Measurements from ENCODE around the gene ZFP28. TPM values are rescaled to one million over a fixed set of nuclear protein-coding genes. Genes with fewer than 3 reads are reported as not detected.
A peak's percentile ranks its signal among the peaks of the same experiment; 100 is the strongest.

Gene ZFP28
- 3.6 TPM for total RNA-seq

GRCh38 chr19:56538761-56539263, at the start of gene ZFP28:
Gene ZFP28, plus strand, starts transcription at chr19:56538948. Its CDS starts 71 bp downstream, at chr19:56539019.
- peak; percentile 85 for ATAC-seq

- ATAC-seq: no peak
These were observed 47.3 kb upstream of the ZFP28 start for GRCh38 chr19:56491399-56491798.

- ATAC-seq: no peak
These were observed 34.2 kb upstream of the ZFP28 start for GRCh38 chr19:56504581-56504980.

GRCh38 chr19:56507446-56508289, 31.1 kb upstream of the ZFP28 start, which contains the start of gene ZNF471:
Gene ZNF471, plus strand, starts transcription at chr19:56507855. Its CDS starts 3,717 bp downstream, at chr19:56511572.
- peak; percentile 100 for ATAC-seq

- peak; percentile 6 for ATAC-seq
These were observed 30.4 kb upstream of the ZFP28 start for GRCh38 chr19:56508290-56508778.

- no peak for ATAC-seq
These were observed 13.4 kb upstream of the ZFP28 start for GRCh38 chr19:56525214-56525860.

GRCh38 chr19:56537442-56537841, 1.3 kb upstream of the ZFP28 start:
- ATAC-seq: no peak

GRCh38 chr19:56538254-56538760, 441 bp upstream of the ZFP28 start:
- peak; percentile 97 for ATAC-seq

GRCh38 chr19:56543776-56544175, 5.0 kb downstream of the ZFP28 start:
- no peak for ATAC-seq

GRCh38 chr19:56547535-56547934, 8.8 kb downstream of the ZFP28 start:
- ATAC-seq: no peak

- no peak for ATAC-seq
These were observed 15.6 kb downstream of the ZFP28 start for GRCh38 chr19:56554272-56554869.

GRCh38 chr19:56562766-56563165, 24.0 kb downstream of the ZFP28 start:
- ATAC-seq: no peak

GRCh38 chr19:56566904-56567273, 28.1 kb downstream of the ZFP28 start:
- peak; percentile 42 for ATAC-seq

- ATAC-seq: peak; percentile 99
These were observed 28.7 kb downstream of the ZFP28 start, which contains the start of gene ZNF470 for GRCh38 chr19:56567274-56568120. Gene ZNF470, plus strand, starts transcription at chr19:56567468. Its CDS starts 2,844 bp downstream, at chr19:56570312.

GRCh38 chr19:56572589-56572988, 33.8 kb downstream of the ZFP28 start:
- no peak for ATAC-seq

GRCh38 chr19:56573914-56574313, 35.2 kb downstream of the ZFP28 start:
- no peak for ATAC-seq

GRCh38 chr19:56577719-56578602, 39.2 kb downstream of the ZFP28 start:
- no peak for ATAC-seq

GRCh38 chr19:56594446-56594782, 55.7 kb downstream of the ZFP28 start:
- no peak for ATAC-seq

GRCh38 chr19:56594783-56595547, 56.2 kb downstream of the ZFP28 start, which contains the start of gene ZNF71:
Gene ZNF71, plus strand, starts transcription at chr19:56595302. Its CDS starts 6,257 bp downstream, at chr19:56601559.
- ATAC-seq: peak; percentile 94

- peak; percentile 27 for ATAC-seq
These were observed 56.8 kb downstream of the ZFP28 start for GRCh38 chr19:56595548-56595899.
